RWPE1 (cell line): Measurements from ENCODE around the gene GGCT.

Experiments used
- CTCF ChIA-PET: fragments of 350-600 bp; sonication (Branson Sonifier 250); formaldehyde crosslinking; extraction: SDS; loops from one replicate; lab custom pipeline; 2021; lab: Yijun Ruan, JAX
- POLR2A ChIA-PET: fragments of 400-600 bp; formaldehyde crosslinking; extraction: SDS; loops from one replicate; lab custom pipeline; 2020; ENCODE audit warnings: antibody characterized with exemption; ENCODE audit not compliant: low non-redundant PET; lab: Yijun Ruan, JAX
- DNase-seq: peaks from one replicate; pipeline ENCODE4 v3.0.0; 2012; ENCODE audit warnings: low spot score
- H3K27ac ChIP-seq: fragments of 450-650 bp; 2 replicates; pipeline ENCODE4 v1.5.1; 2017
- CTCF ChIP-seq: fragments of 450-650 bp; conservative IDR thresholded peaks from 2 replicates; pipeline ENCODE4 v1.5.1; 2017; ENCODE audit warnings: low read depth, mild to moderate bottlenecking

The GGCT gene

GRCh38 chr7:30447466-30447865 is 57.2 kb downstream of the GGCT start:
- H3K27ac ChIP-seq: no peak overlapping the region
- CTCF ChIA-PET: no interaction called here
- TF ChIP-seq CTCF: no peak
- no peak for DNase-seq
- POLR2A ChIA-PET: interaction anchor here (0.5 kb wide), 1 partner anchor 20 kb away, joined by 3 read pairs; no protein-coding TSS in a partner anchor
